Fibroblast of mammary gland (primary cell): ENCODE results near the gene SLC4A2.
"Not testable (repeated sequence)": the region's sequence is repeated elsewhere in the genome, so short reads cannot be mapped to it uniquely, and the experiment has no call there.

Experiments
- DNase-seq: peaks from one replicate; pipeline ENCODE4 v3.0.0-alpha.2; 2010; ENCODE audit warnings: low read depth
- H3K4me3 ChIP-seq: 2 replicates; pipeline ENCODE4 v1.5.1; 2011; ENCODE audit warnings: low read depth, mild to moderate bottlenecking, low read length, moderate library complexity; ENCODE audit not compliant: control insufficient read depth
- TF ChIP-seq, protein P1 (sequence below): conservative IDR thresholded peaks from 2 replicates; pipeline ENCODE4 v1.5.1; 2011; ENCODE audit warnings: low read depth, low read length, inconsistent platforms; ENCODE audit not compliant: control insufficient read depth, insufficient read depth

SLC4A2 gene

GRCh38 chr7:151039850-151040548 is 19.4 kb upstream of the SLC4A2 start:
- no peak overlapping the region for H3K4me3 ChIP-seq
- no peak for DNase-seq
- TF ChIP-seq, protein P1, sequence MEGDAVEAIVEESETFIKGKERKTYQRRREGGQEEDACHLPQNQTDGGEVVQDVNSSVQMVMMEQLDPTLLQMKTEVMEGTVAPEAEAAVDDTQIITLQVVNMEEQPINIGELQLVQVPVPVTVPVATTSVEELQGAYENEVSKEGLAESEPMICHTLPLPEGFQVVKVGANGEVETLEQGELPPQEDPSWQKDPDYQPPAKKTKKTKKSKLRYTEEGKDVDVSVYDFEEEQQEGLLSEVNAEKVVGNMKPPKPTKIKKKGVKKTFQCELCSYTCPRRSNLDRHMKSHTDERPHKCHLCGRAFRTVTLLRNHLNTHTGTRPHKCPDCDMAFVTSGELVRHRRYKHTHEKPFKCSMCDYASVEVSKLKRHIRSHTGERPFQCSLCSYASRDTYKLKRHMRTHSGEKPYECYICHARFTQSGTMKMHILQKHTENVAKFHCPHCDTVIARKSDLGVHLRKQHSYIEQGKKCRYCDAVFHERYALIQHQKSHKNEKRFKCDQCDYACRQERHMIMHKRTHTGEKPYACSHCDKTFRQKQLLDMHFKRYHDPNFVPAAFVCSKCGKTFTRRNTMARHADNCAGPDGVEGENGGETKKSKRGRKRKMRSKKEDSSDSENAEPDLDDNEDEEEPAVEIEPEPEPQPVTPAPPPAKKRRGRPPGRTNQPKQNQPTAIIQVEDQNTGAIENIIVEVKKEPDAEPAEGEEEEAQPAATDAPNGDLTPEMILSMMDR = no peak

DNA sequence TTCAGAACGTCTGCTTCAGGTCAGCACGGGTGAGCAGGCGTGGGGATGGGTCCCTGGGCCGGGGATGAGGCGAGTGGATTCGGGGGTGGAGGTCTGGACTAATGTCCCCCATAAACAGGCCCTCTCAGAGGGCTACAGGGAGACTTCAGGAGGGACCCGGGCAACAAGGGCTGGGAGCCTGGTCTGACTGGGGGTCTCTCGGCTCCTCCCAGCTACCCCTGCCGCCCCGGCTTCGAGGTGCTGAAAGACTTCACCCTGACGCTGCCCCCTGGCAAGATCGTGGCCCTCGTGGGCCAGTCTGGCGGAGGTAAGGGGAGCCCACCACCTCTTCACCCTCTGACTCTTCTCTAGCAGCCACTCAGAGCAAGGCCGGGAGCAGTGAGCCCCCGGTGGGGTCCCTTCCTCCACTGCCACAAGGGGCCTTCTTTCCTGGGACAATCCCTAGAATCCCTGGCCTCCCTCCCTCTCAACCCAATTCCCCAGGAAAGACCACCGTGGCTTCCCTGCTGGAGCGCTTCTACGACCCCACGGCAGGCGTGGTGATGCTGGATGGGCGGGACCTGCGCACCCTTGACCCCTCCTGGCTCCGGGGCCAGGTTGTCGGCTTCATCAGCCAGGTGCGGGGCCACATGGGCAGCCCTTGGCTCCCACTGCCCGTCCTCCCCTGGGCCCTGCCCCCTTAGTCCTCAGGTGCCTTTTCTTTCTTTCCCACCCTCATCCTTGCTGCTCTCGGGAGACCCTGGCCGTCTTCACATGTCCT is 18.6 kb upstream of the SLC4A2 start:
- no peak for DNase-seq
- H3K4me3 ChIP-seq = no peak overlapping the region
- TF ChIP-seq, protein P1 = no peak

GRCh38 chr7:151043449-151043848 is 15.9 kb upstream of the SLC4A2 start:
- not testable (repeated sequence) for DNase-seq, H3K4me3 ChIP-seq

GRCh38 chr7:151043959-151044358 is 15.4 kb upstream of the SLC4A2 start:
- H3K4me3 ChIP-seq = no peak overlapping the region
- TF ChIP-seq, protein P1 = no peak
- no peak for DNase-seq

GRCh38 chr7:151045262-151045661 is 14.1 kb upstream of the SLC4A2 start:
- TF ChIP-seq, protein P1 = no peak
- H3K4me3 ChIP-seq = no peak overlapping the region
- DNase-seq = no peak

- TF ChIP-seq, protein P1 = no peak
- DNase-seq = no peak
- no peak overlapping the region for H3K4me3 ChIP-seq
Measured at GRCh38 chr7:151045967-151046366, 13.4 kb upstream of the SLC4A2 start.
